HG03139 (cell line): ENCODE results near the gene IFNAR2.

Experiments used
- ATAC-seq: cut with Tn5 transposase; IDR thresholded peaks from one replicate; pipeline ENCODE4 v1.9.1; 2021; ENCODE audit not compliant: unreplicated experiment

IFNAR2 gene

GRCh38 chr21:33229784-33230544, at the start of gene IFNAR2:
TSS of gene IFNAR2 (plus strand) at chr21:33229938. CDS start at chr21:33241923, 11,985 bp downstream.
- ATAC-seq: peak; percentile 59

GRCh38 chr21:33185852-33186251, 43.9 kb upstream of the IFNAR2 start:
- ATAC-seq: no peak

GRCh38 chr21:33187276-33187675, 42.5 kb upstream of the IFNAR2 start:
- no peak for ATAC-seq

- ATAC-seq: no peak
These were observed 40.5 kb upstream of the IFNAR2 start for GRCh38 chr21:33189237-33189636.

GRCh38 chr21:33189824-33190223, 39.9 kb upstream of the IFNAR2 start:
- no peak for ATAC-seq

- ATAC-seq: no peak
These were observed 32.8 kb upstream of the IFNAR2 start for GRCh38 chr21:33196941-33197374.

- no peak for ATAC-seq
These were observed 32.2 kb upstream of the IFNAR2 start for GRCh38 chr21:33197496-33197895.

- ATAC-seq: no peak
These were observed 31.2 kb upstream of the IFNAR2 start for GRCh38 chr21:33198346-33199099.

- ATAC-seq: no peak
These were observed 30.7 kb upstream of the IFNAR2 start for GRCh38 chr21:33199100-33199464.

GRCh38 chr21:33199516-33200217, 30.1 kb upstream of the IFNAR2 start:
- ATAC-seq: no peak

- ATAC-seq: no peak
These were observed 27.8 kb upstream of the IFNAR2 start for GRCh38 chr21:33201956-33202355.

- no peak for ATAC-seq
These were observed 27.0 kb upstream of the IFNAR2 start for GRCh38 chr21:33202464-33203363.

GRCh38 chr21:33203371-33203724, 26.4 kb upstream of the IFNAR2 start:
- no peak for ATAC-seq

- no peak for ATAC-seq
These were observed 24.3 kb upstream of the IFNAR2 start for GRCh38 chr21:33205476-33205875.

GRCh38 chr21:33206771-33207281, 22.9 kb upstream of the IFNAR2 start:
- ATAC-seq: no peak

GRCh38 chr21:33207449-33208149, 22.1 kb upstream of the IFNAR2 start:
- no peak for ATAC-seq

GRCh38 chr21:33208534-33208933, 21.2 kb upstream of the IFNAR2 start:
- no peak for ATAC-seq

GRCh38 chr21:33211305-33211704, 18.4 kb upstream of the IFNAR2 start:
- no peak for ATAC-seq

GRCh38 chr21:33211732-33212131, 18.0 kb upstream of the IFNAR2 start:
- no peak for ATAC-seq
